GM12873 (cell line): ENCODE results near the gene PPP3R1.

Experiments used
- TF ChIP-seq, protein P1 (sequence below): IDR thresholded peaks from 2 replicates; pipeline ENCODE4 v1.5.1; 2012; ENCODE audit warnings: low read depth, mild to moderate bottlenecking, moderate library complexity, low read length, control low read depth; ENCODE audit not compliant: insufficient read depth; ENCODE audit errors: missing control alignments

PPP3R1 gene

DNA sequence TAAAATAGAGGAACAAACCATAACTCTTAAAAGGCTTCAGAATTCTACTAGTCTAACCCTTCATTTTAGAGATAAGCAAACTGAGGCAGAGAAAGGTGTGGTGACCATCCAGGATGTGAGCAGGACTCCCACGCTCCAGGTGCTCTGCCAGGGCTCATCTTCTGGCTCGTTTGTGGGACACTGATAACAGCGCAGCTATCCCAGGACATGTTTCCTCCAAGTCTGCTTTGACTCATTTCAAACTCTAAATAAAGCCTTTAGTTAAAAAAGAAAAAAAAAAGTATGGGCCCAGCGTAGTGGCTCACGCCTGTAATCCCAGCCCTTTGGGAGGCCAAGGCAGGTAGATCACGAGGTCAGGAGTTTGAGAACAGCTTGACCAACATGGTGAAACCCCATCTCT is 39.0 kb upstream of the PPP3R1 start:
- TF ChIP-seq, protein P1, sequence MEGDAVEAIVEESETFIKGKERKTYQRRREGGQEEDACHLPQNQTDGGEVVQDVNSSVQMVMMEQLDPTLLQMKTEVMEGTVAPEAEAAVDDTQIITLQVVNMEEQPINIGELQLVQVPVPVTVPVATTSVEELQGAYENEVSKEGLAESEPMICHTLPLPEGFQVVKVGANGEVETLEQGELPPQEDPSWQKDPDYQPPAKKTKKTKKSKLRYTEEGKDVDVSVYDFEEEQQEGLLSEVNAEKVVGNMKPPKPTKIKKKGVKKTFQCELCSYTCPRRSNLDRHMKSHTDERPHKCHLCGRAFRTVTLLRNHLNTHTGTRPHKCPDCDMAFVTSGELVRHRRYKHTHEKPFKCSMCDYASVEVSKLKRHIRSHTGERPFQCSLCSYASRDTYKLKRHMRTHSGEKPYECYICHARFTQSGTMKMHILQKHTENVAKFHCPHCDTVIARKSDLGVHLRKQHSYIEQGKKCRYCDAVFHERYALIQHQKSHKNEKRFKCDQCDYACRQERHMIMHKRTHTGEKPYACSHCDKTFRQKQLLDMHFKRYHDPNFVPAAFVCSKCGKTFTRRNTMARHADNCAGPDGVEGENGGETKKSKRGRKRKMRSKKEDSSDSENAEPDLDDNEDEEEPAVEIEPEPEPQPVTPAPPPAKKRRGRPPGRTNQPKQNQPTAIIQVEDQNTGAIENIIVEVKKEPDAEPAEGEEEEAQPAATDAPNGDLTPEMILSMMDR: no peak

DNA sequence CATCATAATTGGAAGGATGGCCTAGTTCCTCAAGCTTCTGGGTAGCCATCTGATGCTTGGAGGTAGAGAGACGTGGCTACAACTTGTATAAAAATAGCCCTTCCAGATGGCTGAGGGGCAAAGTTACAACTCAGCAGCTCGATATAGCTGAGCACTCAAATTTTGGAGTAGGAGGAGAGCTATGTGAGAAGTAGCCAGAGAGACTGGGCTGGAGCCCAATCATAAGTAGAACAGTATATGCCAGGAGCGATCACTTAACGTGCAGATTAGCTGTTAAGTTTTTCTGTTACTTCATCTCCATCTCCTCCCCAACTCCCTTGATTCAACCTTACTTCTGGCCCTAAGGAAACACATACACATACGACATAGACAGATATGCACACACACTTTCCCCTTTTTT is 38.6 kb upstream of the PPP3R1 start:
- TF ChIP-seq, protein P1: no peak

DNA sequence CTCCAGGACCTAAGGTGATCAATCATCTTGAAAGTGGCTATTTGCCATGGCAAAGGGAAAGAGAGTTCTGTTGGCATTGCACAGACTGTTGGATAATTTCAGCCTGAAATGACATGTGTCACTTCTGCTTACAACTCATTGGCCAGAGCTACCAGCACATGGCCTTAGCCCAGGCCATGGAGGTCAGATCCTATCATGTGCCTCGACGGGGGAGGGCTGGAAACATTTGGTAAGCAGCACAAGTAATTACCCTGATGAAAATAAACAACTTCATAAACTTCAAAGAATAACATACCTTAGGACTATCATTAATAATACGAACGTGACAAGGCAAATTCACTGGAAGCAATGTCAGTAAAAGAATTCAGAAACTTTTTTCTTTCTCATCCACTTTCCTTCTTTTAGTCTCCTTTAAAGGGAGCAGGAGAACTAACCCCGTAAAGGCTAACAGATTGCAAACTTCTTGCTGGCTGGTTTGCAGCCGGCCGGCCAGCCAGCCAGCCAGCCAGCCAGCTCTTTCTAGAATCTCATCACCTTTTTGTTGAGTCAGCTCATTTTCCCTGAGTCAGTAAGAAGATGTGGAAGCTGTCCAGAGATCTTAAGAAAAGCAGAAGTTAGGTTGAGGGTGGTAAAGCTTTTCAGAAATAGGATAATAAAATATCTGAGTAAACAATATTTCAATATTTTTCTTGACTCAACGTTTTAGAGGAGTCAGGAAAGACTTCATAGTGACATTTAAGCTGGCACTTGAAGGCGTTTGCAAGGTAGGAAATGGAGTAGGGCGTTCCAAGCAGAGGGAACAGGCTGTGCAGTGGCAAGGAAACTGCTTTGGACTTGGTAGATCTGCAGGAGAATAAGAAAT is 35.5 kb upstream of the PPP3R1 start:
- TF ChIP-seq, protein P1: no peak

DNA sequence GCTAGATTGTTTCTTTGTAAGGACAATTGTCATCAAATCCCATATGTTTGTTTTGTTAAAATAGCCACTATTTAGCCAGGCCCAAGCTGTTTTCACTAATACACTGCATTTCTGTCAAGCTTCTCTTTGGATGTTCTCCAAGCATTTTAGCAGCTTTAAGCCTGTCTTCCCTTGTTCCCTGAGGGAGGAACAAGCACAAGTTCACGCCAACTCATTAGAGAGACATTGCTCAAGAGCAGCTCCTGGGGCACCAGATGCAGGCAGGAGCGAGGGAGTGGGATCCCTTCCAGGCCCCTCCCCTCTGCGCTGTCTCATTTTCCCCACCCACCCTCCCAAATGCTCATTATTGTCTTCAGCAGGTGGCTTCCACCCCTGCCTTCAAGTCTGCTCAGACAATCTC is 32.6 kb upstream of the PPP3R1 start:
- TF ChIP-seq, protein P1: no peak

DNA sequence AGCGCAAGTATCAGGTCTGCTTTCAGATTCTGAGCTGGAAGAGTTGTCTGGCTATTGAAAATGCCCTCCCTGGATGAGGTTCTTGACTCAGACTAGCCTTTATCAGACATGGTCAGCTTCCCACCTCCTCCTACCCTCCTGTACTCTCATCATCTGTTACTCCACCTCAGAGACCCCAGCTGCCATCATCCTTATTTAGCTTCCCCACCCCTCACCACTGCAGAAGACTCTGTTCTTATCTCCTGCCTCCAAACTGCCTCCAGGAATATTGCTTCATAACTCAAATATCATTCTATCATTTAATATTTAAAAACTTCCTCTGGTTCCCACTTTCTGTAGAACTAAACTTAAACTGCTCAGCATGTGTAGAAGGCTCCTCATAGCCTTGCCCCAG is 31.1 kb upstream of the PPP3R1 start:
- TF ChIP-seq, protein P1: no peak

DNA sequence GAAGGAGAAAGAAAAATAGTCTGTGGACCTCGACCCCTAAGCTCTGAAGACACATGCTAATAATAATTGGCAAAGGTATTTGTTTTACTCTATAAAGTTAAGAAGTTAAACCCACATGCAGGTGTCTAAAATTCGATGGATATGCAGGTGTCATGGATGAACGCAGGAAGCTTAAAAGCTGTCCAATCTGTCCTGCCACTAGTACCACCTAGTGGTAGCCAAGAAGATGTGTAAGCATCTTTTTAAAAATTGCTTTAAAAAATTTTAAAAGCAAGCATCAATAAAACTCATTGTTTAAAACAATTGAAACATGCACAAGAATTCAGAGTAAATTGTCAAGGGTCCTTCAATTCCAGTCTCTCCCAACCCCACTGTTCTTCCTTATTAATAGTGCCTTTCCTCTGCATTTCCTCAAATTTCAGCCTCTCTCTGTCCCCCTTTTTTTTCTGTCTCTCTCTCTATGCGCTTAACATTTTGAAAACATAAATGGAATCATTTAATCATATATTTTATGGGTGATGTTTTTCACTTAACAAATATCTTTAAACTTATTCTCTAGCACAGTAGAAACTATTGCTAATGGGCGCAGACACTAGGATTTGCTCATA is 30.6 kb upstream of the PPP3R1 start:
- TF ChIP-seq, protein P1: peak; percentile 77

DNA sequence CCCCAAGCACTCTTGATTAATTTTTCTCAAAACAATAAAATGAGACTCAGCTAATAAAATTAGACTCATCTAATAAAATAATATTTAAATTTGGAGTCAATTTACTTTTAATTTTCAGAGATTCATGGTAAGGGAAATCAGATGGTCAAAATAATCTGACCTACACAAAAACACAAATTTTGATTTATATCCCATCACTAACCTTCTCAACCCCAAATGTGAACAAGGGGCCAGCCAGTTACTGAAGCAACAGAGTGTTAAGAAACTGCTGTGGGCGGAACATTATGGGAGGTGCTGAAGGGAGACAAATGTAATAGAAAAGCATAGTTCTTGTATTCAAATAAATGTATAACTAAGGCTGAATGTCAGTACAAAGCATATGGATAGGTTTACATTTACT is 28.5 kb upstream of the PPP3R1 start:
- TF ChIP-seq, protein P1: no peak
